ENCODE measurements around the gene CDC42BPA.

GRCh38 chr1:227323171-227323966 lies 5.1 kb upstream of the CDC42BPA start:
- TF ChIP-seq, protein P1, sequence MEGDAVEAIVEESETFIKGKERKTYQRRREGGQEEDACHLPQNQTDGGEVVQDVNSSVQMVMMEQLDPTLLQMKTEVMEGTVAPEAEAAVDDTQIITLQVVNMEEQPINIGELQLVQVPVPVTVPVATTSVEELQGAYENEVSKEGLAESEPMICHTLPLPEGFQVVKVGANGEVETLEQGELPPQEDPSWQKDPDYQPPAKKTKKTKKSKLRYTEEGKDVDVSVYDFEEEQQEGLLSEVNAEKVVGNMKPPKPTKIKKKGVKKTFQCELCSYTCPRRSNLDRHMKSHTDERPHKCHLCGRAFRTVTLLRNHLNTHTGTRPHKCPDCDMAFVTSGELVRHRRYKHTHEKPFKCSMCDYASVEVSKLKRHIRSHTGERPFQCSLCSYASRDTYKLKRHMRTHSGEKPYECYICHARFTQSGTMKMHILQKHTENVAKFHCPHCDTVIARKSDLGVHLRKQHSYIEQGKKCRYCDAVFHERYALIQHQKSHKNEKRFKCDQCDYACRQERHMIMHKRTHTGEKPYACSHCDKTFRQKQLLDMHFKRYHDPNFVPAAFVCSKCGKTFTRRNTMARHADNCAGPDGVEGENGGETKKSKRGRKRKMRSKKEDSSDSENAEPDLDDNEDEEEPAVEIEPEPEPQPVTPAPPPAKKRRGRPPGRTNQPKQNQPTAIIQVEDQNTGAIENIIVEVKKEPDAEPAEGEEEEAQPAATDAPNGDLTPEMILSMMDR (optimal IDR thresholded peaks at IDR 0.05 in 1 of 3, IDR thresholded peaks at IDR 0.05 in 1 of 3, conservative IDR thresholded peaks at IDR 0.05 in 1 of 3; ENCODE audit: extremely low read depth in 1 of 3, insufficient read depth in 2 of 3, low read length in 3 of 3): no peak
- TF ChIP-seq EZH2 (IDR thresholded peaks at IDR 0.05; ENCODE audit: low read length): no peak
